Coronary artery (tissue), 2 donors: ENCODE measurements around the gene MICALL2.

ENCODE experiments used
- DNase-seq: peaks from one replicate; pipeline ENCODE4 v3.0.0-alpha.2; 2017; ENCODE audit warnings: low spot score
- H3K27ac ChIP-seq, 2 donors: fragments of 200-600 bp; sonication (generic); one replicate each; pipeline ENCODE4 v1.5.1; 2016 to 2019
- H3K4me3 ChIP-seq: fragments of 200-600 bp; sonication (generic); 2 replicates; pipeline ENCODE4 v1.5.1; 2016; ENCODE audit warnings: mild to moderate bottlenecking, moderate library complexity
- CTCF ChIP-seq: fragments of 200-600 bp; sonication (generic); IDR thresholded peaks from one replicate; pipeline ENCODE4 v1.5.1; 2019; ENCODE audit warnings: antibody characterized with exemption

The MICALL2 gene

DNA sequence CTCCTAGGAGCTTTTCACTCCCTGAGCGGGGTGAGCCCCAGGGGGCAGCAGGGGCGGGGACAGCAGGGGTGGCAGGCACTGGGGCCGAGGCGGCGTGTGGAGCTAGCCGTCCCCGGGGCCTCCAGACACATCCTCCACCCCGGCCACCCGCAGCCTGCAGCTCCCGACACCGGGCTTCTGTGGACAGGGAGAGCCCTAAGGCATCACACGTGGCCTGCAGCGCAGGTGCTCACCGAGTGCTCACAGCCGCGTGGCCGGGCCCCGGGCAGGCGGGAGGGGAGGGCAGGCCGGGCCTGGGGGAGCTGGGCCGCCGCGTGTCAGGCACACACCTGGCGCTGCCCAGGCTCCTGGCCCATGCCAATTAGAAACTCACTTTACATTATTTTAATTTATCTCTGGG is 51.4 kb downstream of the MICALL2 start:
- no peak overlapping the region for H3K4me3 ChIP-seq
- no peak overlapping the region for H3K27ac ChIP-seq
- TF ChIP-seq CTCF, result no peak
- no peak for DNase-seq

GRCh38 chr7:1404898-1405548 is 54.2 kb downstream of the MICALL2 start:
- Histone ChIP-seq H3K4me3 (no peak overlapping the region), H3K27ac (no peak overlapping the region)
- TF ChIP-seq CTCF, result no peak
- no peak for DNase-seq

DNA sequence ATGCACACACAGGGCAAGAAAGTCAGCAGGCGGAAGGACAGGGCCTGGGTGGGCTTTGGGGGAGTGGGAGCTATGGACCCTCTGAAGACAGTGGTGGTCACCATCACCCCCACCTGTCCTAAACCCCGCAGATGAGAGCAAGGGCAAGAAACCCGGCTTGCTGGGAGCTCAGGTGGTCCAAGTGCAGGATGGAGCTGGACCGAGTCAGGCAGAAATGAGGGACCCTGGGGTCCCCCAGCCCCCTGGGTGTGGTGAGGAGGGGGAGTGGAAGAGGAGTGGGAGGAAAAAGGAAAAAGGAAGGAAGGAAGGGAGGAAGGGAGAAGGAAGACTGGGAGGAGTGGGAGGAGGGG is 54.8 kb downstream of the MICALL2 start:
- no peak overlapping the region for H3K4me3 ChIP-seq
- no peak for DNase-seq
- TF ChIP-seq CTCF, result no peak
- H3K27ac ChIP-seq, result no peak overlapping the region

DNA sequence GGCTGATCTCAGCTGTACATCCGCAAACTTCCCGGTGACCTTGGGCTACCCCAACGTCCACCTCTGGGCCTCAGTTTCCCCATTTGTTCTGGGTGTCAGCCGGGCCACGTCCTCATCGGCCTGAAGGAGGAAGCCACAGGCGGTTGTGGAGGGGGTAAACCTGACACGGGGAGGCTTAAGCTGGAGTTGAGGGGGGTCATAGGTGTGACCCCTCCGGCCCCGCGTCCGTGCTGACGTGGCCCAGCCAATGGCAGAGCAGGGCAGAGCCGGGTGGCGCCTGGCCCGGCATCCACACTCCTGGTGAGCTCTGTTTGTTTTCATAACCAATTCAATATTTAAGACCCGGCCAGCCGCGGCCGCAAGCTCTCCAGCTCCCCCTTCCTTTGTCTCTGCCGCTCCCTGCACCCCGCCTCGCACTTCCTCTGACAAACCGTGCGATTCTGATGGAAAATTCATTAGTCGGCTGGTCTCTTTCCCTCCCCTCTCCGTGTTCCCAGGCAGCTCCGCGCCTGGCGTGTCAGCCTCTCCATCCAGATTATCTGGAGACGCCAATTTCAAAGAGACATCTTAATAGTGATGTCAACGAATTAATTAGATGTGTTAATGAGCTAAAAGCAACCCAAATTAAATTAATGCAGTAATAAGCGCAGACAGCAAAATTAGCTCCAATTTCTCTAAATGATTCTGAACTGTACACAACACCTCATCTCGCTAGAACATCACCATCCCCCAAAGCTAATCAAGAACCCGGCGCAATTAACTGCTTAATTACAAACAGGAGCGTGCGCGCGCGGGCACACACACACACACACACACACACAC is 55.4 kb downstream of the MICALL2 start:
- Histone ChIP-seq H3K27ac (no peak overlapping the region), H3K4me3 (no peak overlapping the region)
- TF ChIP-seq CTCF, result no peak
- DNase-seq, result no peak

DNA sequence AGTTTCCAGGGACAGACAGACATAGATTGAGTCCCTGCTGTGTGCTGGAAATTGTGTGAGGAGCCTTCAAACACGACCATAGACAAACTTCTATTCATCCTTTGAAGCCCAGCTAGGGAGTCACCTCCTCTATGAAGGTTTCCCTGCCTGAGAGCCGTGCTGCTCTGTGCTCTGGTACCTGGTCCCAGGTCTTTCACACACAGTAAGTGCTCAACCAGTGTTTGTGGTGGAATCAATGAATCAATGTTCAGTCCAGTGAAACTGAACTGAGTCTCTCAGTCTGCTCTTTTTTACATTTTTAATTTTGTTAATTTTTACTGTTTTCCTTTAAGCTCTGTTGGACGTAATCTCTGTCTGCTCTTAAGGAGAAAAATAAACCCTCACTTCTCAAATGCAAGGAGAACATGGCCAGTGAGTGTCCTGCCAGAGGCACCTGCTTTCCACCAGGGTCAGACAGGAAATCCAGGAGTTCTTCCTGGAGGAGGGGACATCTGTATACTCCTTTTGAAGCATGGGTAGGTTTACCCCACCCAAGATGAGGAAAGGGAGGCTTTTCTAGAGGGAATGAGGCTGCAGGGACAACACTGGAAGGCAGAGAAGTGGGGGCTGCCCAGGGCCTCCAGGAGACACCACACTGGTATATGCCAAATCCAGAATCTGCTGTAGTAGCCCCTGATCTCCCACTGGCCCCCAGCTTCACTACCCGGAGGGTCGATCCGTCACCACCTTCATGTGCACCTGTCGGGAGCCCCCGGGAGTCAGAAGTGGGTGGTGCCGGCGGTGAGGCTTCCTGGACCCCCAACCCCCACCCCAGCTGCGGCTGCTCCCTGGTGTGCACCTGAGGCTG is 56.3 kb downstream of the MICALL2 start:
- H3K27ac ChIP-seq, result no peak overlapping the region
- no peak for DNase-seq
- no peak overlapping the region for H3K4me3 ChIP-seq
- no peak for TF ChIP-seq CTCF

- no peak for TF ChIP-seq CTCF
- DNase-seq, result no peak
- H3K4me3 ChIP-seq, result no peak overlapping the region
- no peak overlapping the region for H3K27ac ChIP-seq
These were observed 57.0 kb downstream of the MICALL2 start for GRCh38 chr7:1402110-1402790.
